HEK293T (cell line): Measurements from ENCODE around the gene MED12L.

Experiments
- BHLHE40 ChIP-seq: fragments of 450-650 bp; IDR thresholded peaks from 2 replicates; pipeline ENCODE4 v1.6.1; 2016; ENCODE audit warnings: mild to moderate bottlenecking, moderate library complexity, borderline replicate concordance
- ELF4 ChIP-seq: fragments of 450-650 bp; IDR thresholded peaks from 2 replicates; pipeline ENCODE4 v1.6.1; 2017; ENCODE audit warnings: antibody characterized with exemption
- FOXA1 ChIP-seq: fragments of 450-650 bp; IDR thresholded peaks from 2 replicates; pipeline ENCODE4 v1.6.1; 2016; ENCODE audit warnings: mild to moderate bottlenecking
- FOXK2 ChIP-seq: fragments of 450-650 bp; IDR thresholded peaks from 2 replicates; pipeline ENCODE4 v1.6.1; 2016; ENCODE audit warnings: mild to moderate bottlenecking
- FOXM1 ChIP-seq: fragments of 450-650 bp; IDR thresholded peaks from 2 replicates; pipeline ENCODE4 v1.6.1; 2017; ENCODE audit warnings: mild to moderate bottlenecking, borderline replicate concordance
- HDGF ChIP-seq: fragments of 450-650 bp; IDR thresholded peaks from 2 replicates; pipeline ENCODE4 v1.6.1; 2017; ENCODE audit warnings: antibody characterized with exemption, borderline replicate concordance
- NFRKB ChIP-seq: fragments of 450-650 bp; IDR thresholded peaks from 2 replicates; pipeline ENCODE4 v1.6.1; 2016; ENCODE audit warnings: mild to moderate bottlenecking, moderate library complexity
- PKNOX1 ChIP-seq: fragments of 450-650 bp; IDR thresholded peaks from 2 replicates; pipeline ENCODE4 v1.6.1; 2016
- SP1 ChIP-seq: fragments of 450-650 bp; IDR thresholded peaks from 2 replicates; pipeline ENCODE4 v1.6.1; 2017
- SUZ12 ChIP-seq: fragments of 450-650 bp; IDR thresholded peaks from 2 replicates; pipeline ENCODE4 v1.6.1; 2016; ENCODE audit warnings: mild to moderate bottlenecking
- TARDBP ChIP-seq: fragments of 450-650 bp; IDR thresholded peaks from 2 replicates; pipeline ENCODE4 v1.6.1; 2016
- ZNF384 ChIP-seq: fragments of 450-650 bp; IDR thresholded peaks from 2 replicates; pipeline ENCODE4 v1.6.1; 2016

- TF ChIP-seq BHLHE40 (no peak), FOXA1 (no peak), ELF4 (no peak), TARDBP (no peak), PKNOX1 (no peak), FOXK2 (no peak), FOXM1 (no peak), SUZ12 (no peak), SP1 (no peak), ZNF384 (no peak), NFRKB (no peak), HDGF (no peak)
Measured at GRCh38 chr3:151439652-151440125, 354.2 kb downstream of the MED12L start.
